SIG-M5 (cell line): ENCODE measurements around the gene CCS.
A peak's percentile ranks its signal among the peaks of the same experiment; 100 is the strongest.
"Not testable (repeated sequence)": the region's sequence is repeated elsewhere in the genome, so short reads cannot be mapped to it uniquely, and the experiment has no call there.

ENCODE experiments used
- DNase-seq: peaks from one replicate; lab custom pipeline; 2025; lab: John Stamatoyannopoulos, UW

Gene CCS

GRCh38 chr11:66626382-66626781 lies 33.4 kb downstream of the CCS start:
- no peak for DNase-seq

GRCh38 chr11:66626926-66627325 lies 33.9 kb downstream of the CCS start:
- DNase-seq = no peak

- DNase-seq = no peak
Observed at GRCh38 chr11:66628061-66628603, 35.1 kb downstream of the CCS start.

- DNase-seq = no peak
Observed at GRCh38 chr11:66629356-66629755, 36.4 kb downstream of the CCS start.

GRCh38 chr11:66631883-66632282 lies 38.9 kb downstream of the CCS start:
- DNase-seq = no peak

- no peak for DNase-seq
Observed at GRCh38 chr11:66632952-66633351, 40.0 kb downstream of the CCS start.

- no peak for DNase-seq
Observed at GRCh38 chr11:66636411-66636810, 43.4 kb downstream of the CCS start.

- no peak for DNase-seq
Observed at GRCh38 chr11:66637557-66638176, 44.7 kb downstream of the CCS start.

GRCh38 chr11:66638177-66639065 lies 45.4 kb downstream of the CCS start, which contains the start of gene RBM4:
RBM4 (plus strand) TSS chr11:66638703; CDS start chr11:66639712, 1,009 bp downstream.
- peak; percentile 96 for DNase-seq

GRCh38 chr11:66639066-66639813 lies 46.3 kb downstream of the CCS start:
- DNase-seq = no peak

- DNase-seq = not testable (repeated sequence)
Observed at GRCh38 chr11:66639814-66640340, 46.9 kb downstream of the CCS start.

GRCh38 chr11:66641834-66642233 lies 48.8 kb downstream of the CCS start:
- no peak for DNase-seq

- DNase-seq = no peak
Observed at GRCh38 chr11:66643745-66644437, 50.9 kb downstream of the CCS start.

- no peak for DNase-seq
Observed at GRCh38 chr11:66646828-66647227, 53.8 kb downstream of the CCS start.

GRCh38 chr11:66649903-66650302 lies 56.9 kb downstream of the CCS start:
- no peak for DNase-seq

GRCh38 chr11:66651016-66651415 lies 58.0 kb downstream of the CCS start:
- no peak for DNase-seq

- no peak for DNase-seq
Observed at GRCh38 chr11:66652651-66653050, 59.7 kb downstream of the CCS start.

- no peak for DNase-seq
Observed at GRCh38 chr11:66653123-66653522, 60.1 kb downstream of the CCS start.
